ENCODE measurements around the gene DLGAP4.

Gene DLGAP4

DNA sequence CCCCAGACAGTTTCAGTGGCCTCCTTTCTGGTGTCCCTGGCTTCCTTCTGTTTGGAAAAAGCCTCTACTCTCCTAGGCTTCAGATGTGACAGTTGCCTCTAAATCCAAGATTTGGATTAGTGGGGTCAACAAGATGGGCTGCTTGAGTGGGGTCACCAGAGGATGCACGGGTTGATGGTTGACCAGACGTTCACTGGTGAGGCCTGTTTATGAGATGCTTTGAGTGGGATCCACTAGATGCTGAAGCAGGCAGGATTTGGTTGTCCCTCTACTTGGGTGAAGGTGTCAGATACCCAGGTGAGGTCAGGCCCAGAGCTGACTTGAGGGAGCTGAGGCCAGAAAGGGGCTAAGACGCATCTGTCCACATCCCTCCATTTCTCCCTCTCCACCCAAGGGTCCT lies 8.1 kb upstream of the DLGAP4 start:
- TF ChIP-seq, protein P1, sequence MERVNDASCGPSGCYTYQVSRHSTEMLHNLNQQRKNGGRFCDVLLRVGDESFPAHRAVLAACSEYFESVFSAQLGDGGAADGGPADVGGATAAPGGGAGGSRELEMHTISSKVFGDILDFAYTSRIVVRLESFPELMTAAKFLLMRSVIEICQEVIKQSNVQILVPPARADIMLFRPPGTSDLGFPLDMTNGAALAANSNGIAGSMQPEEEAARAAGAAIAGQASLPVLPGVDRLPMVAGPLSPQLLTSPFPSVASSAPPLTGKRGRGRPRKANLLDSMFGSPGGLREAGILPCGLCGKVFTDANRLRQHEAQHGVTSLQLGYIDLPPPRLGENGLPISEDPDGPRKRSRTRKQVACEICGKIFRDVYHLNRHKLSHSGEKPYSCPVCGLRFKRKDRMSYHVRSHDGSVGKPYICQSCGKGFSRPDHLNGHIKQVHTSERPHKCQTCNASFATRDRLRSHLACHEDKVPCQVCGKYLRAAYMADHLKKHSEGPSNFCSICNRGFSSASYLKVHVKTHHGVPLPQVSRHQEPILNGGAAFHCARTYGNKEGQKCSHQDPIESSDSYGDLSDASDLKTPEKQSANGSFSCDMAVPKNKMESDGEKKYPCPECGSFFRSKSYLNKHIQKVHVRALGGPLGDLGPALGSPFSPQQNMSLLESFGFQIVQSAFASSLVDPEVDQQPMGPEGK (CRISPR knock-in tag; IDR thresholded peaks at IDR 0.05; ENCODE audit: borderline replicate concordance) = no peak
- TF ChIP-seq TSHZ2 (CRISPR knock-in tag; IDR thresholded peaks at IDR 0.05) (no peak), CSRNP3 (CRISPR knock-in tag; IDR thresholded peaks at IDR 0.05) (no peak), BACH2 (CRISPR knock-in tag; IDR thresholded peaks at IDR 0.05; ENCODE audit: borderline replicate concordance) (no peak), GLIS3 (CRISPR knock-in tag; IDR thresholded peaks at IDR 0.05) (no peak), OSR1 (CRISPR knock-in tag; IDR thresholded peaks at IDR 0.05) (no peak), ARNTL (CRISPR knock-in tag; IDR thresholded peaks at IDR 0.05; ENCODE audit: borderline replicate concordance, low read depth) (no peak), ZFP30 (CRISPR knock-in tag; IDR thresholded peaks at IDR 0.05) (no peak), ZFP3 (CRISPR knock-in tag; IDR thresholded peaks at IDR 0.05) (no peak), PPARA (CRISPR knock-in tag; IDR thresholded peaks at IDR 0.05; ENCODE audit: borderline replicate concordance) (no peak), ZNF8 (CRISPR knock-in tag; IDR thresholded peaks at IDR 0.05) (no peak), ESRRG (CRISPR knock-in tag; IDR thresholded peaks at IDR 0.05) (no peak), RARB (CRISPR knock-in tag; IDR thresholded peaks at IDR 0.05) (no peak), TCF4 (CRISPR knock-in tag; IDR thresholded peaks at IDR 0.05; ENCODE audit: borderline replicate concordance) (no peak)
- no peak for ATAC-seq

DNA sequence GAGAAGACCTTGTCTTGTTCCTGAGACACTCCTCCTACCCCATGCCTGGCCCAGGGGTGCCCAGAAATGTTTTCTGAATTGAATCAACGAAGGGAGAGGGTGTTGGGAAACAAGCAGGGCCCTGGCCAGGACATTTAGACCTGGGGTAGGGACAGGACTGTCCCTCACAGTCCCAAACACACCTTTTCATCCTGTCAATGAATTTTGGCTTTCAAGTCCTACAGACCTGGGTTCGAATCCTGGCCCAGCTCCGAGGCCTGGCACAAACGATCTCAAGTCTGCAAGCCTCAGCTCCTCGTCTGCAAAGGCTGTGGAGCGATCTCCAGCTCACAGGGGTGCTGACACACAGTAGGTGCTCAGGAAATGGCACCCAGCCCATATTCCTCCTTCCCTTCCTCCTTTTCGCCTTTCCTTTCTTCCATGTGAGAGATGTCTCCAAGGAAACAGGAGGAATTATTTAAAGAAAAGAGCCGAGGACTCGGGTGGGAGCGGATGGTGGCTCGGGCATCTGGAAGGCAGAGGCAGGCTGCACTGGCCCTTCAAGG lies 7.3 kb upstream of the DLGAP4 start:
- no peak for ATAC-seq

GRCh38 chr20:36299459-36299858 lies 6.7 kb upstream of the DLGAP4 start:
- no peak for ATAC-seq
- no peak for TF ChIP-seq ZC3H10 (CRISPR knock-in tag; IDR thresholded peaks at IDR 0.05)
- TF ChIP-seq TSHZ2 (CRISPR knock-in tag; IDR thresholded peaks at IDR 0.05) = no peak
- TF ChIP-seq SNAI2 (CRISPR knock-in tag; IDR thresholded peaks at IDR 0.05) = no peak
- TF ChIP-seq OSR1 (CRISPR knock-in tag; IDR thresholded peaks at IDR 0.05) = no peak
- no peak for TF ChIP-seq CSDC2 (CRISPR knock-in tag; IDR thresholded peaks at IDR 0.05)
- TF ChIP-seq ARNTL (CRISPR knock-in tag; IDR thresholded peaks at IDR 0.05; ENCODE audit: borderline replicate concordance, low read depth) = no peak
- TF ChIP-seq TOX (CRISPR knock-in tag; IDR thresholded peaks at IDR 0.05; ENCODE audit: borderline replicate concordance) = no peak
- TF ChIP-seq, protein P2, sequence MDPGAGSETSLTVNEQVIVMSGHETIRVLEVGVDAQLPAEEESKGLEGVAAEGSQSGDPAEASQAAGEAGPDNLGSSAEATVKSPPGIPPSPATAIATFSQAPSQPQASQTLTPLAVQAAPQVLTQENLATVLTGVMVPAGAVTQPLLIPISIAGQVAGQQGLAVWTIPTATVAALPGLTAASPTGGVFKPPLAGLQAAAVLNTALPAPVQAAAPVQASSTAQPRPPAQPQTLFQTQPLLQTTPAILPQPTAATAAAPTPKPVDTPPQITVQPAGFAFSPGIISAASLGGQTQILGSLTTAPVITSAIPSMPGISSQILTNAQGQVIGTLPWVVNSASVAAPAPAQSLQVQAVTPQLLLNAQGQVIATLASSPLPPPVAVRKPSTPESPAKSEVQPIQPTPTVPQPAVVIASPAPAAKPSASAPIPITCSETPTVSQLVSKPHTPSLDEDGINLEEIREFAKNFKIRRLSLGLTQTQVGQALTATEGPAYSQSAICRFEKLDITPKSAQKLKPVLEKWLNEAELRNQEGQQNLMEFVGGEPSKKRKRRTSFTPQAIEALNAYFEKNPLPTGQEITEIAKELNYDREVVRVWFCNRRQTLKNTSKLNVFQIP (CRISPR knock-in tag; IDR thresholded peaks at IDR 0.05; ENCODE audit: borderline replicate concordance, low read depth) = no peak
- TF ChIP-seq RARB (CRISPR knock-in tag; IDR thresholded peaks at IDR 0.05) = no peak
- no peak for TF ChIP-seq CSRNP3 (CRISPR knock-in tag; IDR thresholded peaks at IDR 0.05)
- TF ChIP-seq PPARA (CRISPR knock-in tag; IDR thresholded peaks at IDR 0.05; ENCODE audit: borderline replicate concordance) = no peak
- no peak for TF ChIP-seq TCF4 (CRISPR knock-in tag; IDR thresholded peaks at IDR 0.05; ENCODE audit: borderline replicate concordance)

More for the DNA sequence above, 7.3 kb upstream of the DLGAP4 start:
- TF ChIP-seq CSRNP3 (CRISPR knock-in tag; IDR thresholded peaks at IDR 0.05) = no peak
- TF ChIP-seq ZC3H10 (CRISPR knock-in tag; IDR thresholded peaks at IDR 0.05) = no peak

All from SK-N-SH treated with all-trans-retinoic acid at 6 μM for 48 hours (cell line).